GM21717 (cell line): ENCODE measurements around the gene RANBP17.
"Not testable (repeated sequence)": the region's sequence is repeated elsewhere in the genome, so short reads cannot be mapped to it uniquely, and the experiment has no call there.

ENCODE experiments used
- ATAC-seq: cut with Tn5 transposase; IDR thresholded peaks from one replicate; pipeline ENCODE4 v1.9.1; 2021; ENCODE audit warnings: mild to moderate bottlenecking, moderate library complexity; ENCODE audit not compliant: unreplicated experiment

RANBP17 gene

GRCh38 chr5:171283753-171284152, 421.9 kb downstream of the RANBP17 start:
- ATAC-seq, result no peak

- no peak for ATAC-seq
These were observed 423.6 kb downstream of the RANBP17 start for GRCh38 chr5:171285465-171285864.

- no peak for ATAC-seq
These were observed 426.2 kb downstream of the RANBP17 start for GRCh38 chr5:171288066-171288465.

GRCh38 chr5:171291371-171291770, 429.6 kb downstream of the RANBP17 start:
- no peak for ATAC-seq

- no peak for ATAC-seq
These were observed 433.5 kb downstream of the RANBP17 start for GRCh38 chr5:171295299-171295698.

- ATAC-seq, result no peak
These were observed 434.0 kb downstream of the RANBP17 start for GRCh38 chr5:171295801-171296200.

- ATAC-seq, result not testable (repeated sequence)
These were observed 436.1 kb downstream of the RANBP17 start for GRCh38 chr5:171297941-171298340.

GRCh38 chr5:171299228-171299627, 437.4 kb downstream of the RANBP17 start:
- ATAC-seq, result no peak

GRCh38 chr5:171299851-171300250, 438.0 kb downstream of the RANBP17 start:
- no peak for ATAC-seq

GRCh38 chr5:171300358-171300757, 438.5 kb downstream of the RANBP17 start:
- ATAC-seq, result no peak

GRCh38 chr5:171306166-171306565, 444.3 kb downstream of the RANBP17 start:
- ATAC-seq, result no peak

GRCh38 chr5:171306781-171307591, 445.2 kb downstream of the RANBP17 start:
- ATAC-seq, result no peak

- ATAC-seq, result no peak
These were observed 446.1 kb downstream of the RANBP17 start for GRCh38 chr5:171307789-171308452.

GRCh38 chr5:171308453-171309275, 446.8 kb downstream of the RANBP17 start, which contains the start of gene TLX3:
Gene TLX3 (plus strand): TSS chr5:171309248. CDS start chr5:171309366, 118 bp downstream.
- ATAC-seq, result no peak

- ATAC-seq, result no peak
These were observed 447.7 kb downstream of the RANBP17 start for GRCh38 chr5:171309276-171310211.

- no peak for ATAC-seq
These were observed 448.5 kb downstream of the RANBP17 start for GRCh38 chr5:171310212-171310818.

GRCh38 chr5:171310819-171311321, 449.1 kb downstream of the RANBP17 start:
- no peak for ATAC-seq

- no peak for ATAC-seq
These were observed 449.7 kb downstream of the RANBP17 start for GRCh38 chr5:171311322-171312077.
